ENCODE results near the gene DERA.

Gene DERA

GRCh38 chr12:16086942-16087341, 175.8 kb downstream of the DERA start:
- no peak for DNase-seq

All from islet precursor cell (in vitro differentiated cells).